GM12873 (cell line): ENCODE measurements around the gene ANKRD44.

ENCODE experiments used
- CTCF ChIP-seq: IDR thresholded peaks from 2 replicates; pipeline ENCODE4 v1.5.1; 2012; ENCODE audit warnings: low read depth, mild to moderate bottlenecking, moderate library complexity, low read length, control low read depth; ENCODE audit not compliant: insufficient read depth; ENCODE audit errors: missing control alignments

Gene ANKRD44

GRCh38 chr2:197137826-197138477 lies 172.6 kb downstream of the ANKRD44 start:
- TF ChIP-seq CTCF, result no peak

GRCh38 chr2:197137231-197137630 lies 173.3 kb downstream of the ANKRD44 start:
- no peak for TF ChIP-seq CTCF

GRCh38 chr2:197136452-197136851 lies 174.1 kb downstream of the ANKRD44 start:
- no peak for TF ChIP-seq CTCF

GRCh38 chr2:197135806-197136205 lies 174.8 kb downstream of the ANKRD44 start:
- TF ChIP-seq CTCF, result no peak

GRCh38 chr2:197134206-197134605 lies 176.4 kb downstream of the ANKRD44 start:
- TF ChIP-seq CTCF, result no peak

GRCh38 chr2:197131558-197131855 lies 179.1 kb downstream of the ANKRD44 start:
- no peak for TF ChIP-seq CTCF

- no peak for TF ChIP-seq CTCF
Measured at GRCh38 chr2:197130318-197130717, 180.3 kb downstream of the ANKRD44 start.

- TF ChIP-seq CTCF, result no peak
Measured at GRCh38 chr2:197128897-197129296, 181.7 kb downstream of the ANKRD44 start.
